HG03060 (cell line): ENCODE measurements around the gene KANTR.
A peak's percentile ranks its signal among the peaks of the same experiment; 100 is the strongest.

Experiments used
- ATAC-seq: cut with Tn5 transposase; IDR thresholded peaks from one replicate; pipeline ENCODE4 v1.9.1; 2021; ENCODE audit warnings: low read depth, moderate number of reproducible peaks; ENCODE audit not compliant: unreplicated experiment

KANTR gene

DNA sequence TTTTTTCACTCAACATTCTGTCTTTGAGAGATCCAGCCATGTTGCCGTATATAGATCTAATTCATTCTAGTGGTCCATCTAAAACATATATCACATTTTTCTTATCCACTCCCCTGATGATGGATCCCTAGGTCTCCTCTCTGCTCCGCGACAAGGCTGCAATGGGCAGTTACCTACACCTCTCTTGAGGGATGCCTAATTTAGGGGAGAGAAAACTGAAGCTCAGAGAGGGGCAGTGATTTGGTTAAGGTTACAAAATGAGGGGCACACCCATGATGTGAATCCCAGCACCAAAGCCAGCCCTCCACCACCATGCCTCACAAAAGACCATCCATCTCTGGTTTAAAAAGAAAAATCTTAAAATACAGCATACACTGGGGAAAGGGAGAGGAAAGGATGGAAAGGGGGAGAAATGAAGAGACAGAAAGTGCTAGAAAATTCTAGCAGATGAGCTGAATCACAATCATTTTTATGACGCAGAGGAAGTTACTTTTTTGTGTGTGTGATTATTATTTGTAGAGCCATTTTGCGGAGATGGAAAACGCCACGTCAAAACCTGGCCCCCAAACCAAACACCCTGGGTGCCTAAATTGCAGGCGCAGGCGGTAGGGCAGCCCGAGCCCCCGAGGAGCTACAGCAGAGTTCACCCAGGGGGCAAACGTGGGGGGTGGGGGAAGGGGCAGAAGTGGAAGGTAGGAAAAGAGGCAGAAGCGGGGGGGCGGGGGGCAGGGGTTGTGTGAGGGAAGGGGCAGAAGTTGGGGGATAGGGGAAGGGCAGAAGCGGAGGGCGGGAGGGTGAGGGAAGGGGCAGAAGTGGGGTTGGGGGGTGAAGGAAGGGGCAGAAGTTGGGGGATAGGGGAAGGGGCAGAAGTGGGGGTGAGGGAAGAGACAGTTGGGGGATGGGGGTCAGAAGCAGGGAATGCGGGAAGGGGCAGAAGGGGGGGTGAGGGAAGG, 13.0 kb upstream of the KANTR start:
- ATAC-seq, result no peak

DNA sequence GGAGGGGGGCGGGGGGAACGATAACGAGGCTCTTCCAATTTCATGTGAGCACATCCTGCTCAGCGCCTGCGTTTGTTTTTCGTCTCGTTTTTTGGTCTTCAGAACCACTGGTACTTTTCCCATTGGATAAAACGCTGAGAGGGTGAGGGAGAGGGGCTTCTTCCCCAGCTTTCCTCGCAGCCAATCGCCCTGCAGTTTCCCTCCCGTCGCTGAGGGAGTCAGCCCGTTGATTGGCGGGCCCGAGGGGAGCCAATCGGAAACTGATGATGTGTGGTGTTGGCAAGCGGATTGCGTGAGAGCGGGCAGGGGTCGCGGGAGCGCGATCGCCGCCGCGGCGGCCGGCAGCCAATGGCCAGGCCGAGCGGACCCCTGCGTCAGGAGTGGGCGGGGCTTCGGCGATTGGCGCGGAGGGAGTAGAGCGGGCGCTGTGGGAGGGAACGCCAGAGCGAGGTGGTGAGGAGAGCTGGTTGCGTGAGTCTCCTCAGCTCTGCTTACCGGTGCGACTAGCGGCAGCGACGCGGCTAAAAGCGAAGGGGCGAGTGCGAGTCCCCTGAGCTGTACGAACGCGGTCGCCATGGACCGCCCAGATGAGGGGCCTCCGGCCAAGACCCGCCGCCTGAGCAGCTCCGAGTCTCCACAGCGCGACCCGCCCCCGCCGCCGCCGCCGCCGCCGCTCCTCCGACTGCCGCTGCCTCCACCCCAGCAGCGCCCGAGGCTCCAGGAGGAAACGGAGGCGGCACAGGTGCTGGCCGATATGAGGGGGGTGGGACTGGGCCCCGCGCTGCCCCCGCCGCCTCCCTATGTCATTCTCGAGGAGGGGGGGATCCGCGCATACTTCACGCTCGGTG, 11.8 kb upstream of the KANTR start, which contains the start of gene TSPYL2:
Gene TSPYL2, plus strand, starts transcription at position 443 of the 848 bp plus-strand sequence. Its CDS starts 132 bp downstream, at position 575.
- peak; percentile 79 for ATAC-seq

GRCh38 chrX:53082773-53083616, 10.9 kb upstream of the KANTR start:
- no peak for ATAC-seq

DNA sequence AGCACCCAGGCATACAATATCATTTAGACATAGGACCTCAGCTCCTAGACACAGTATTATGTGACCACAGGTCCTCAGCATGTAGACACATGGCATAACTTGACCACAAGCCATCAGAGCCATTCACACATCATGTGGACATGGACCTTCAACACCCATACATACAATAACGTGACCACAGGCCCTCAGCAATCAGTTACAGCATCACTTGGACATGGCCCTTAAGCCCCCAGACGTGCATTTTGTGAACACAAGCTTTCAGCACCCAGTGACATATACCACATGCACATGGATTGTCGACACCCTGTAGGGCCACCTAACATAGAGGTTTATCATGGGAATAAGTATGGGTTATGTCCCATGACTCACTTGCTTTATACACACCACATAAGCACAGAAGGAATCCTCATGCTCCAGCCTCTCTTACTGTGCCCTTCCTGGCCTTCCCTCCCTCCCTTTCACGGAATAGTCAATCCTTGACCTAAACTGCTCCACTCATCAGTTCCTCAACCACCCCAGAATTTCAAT, 9.8 kb upstream of the KANTR start:
- ATAC-seq, result no peak

DNA sequence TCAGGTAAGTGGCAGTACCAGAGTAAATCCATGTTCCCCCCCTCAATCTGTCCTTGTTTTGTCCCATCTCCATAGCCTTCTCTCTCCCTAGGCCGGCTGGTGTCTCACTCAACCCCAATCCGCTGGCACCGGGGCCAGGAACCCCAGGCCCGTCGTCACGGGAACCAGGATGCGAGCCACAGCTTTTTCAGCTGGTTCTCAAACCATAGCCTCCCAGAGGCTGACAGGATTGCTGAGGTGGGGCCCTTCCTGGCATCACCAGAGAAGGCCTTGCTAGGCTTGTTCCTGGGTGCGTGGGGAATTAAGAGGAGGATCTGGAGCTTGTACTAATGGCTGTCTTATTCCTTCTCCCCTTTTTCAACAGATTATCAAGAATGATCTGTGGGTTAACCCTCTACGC, 9.1 kb upstream of the KANTR start:
- no peak for ATAC-seq

DNA sequence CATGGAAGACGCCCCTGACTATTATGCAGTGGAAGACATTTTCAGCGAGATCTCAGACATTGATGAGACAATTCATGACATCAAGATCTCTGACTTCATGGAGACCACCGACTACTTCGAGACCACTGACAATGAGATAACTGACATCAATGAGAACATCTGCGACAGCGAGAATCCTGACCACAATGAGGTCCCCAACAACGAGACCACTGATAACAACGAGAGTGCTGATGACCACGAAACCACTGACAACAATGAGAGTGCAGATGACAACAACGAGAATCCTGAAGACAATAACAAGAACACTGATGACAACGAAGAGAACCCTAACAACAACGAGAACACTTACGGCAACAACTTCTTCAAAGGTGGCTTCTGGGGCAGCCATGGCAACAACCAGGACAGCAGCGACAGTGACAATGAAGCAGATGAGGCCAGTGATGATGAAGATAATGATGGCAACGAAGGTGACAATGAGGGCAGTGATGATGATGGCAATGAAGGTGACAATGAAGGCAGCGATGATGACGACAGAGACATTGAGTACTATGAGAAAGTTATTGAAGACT, 8.2 kb upstream of the KANTR start:
- no peak for ATAC-seq

- ATAC-seq, result no peak
These were observed 7.5 kb upstream of the KANTR start for GRCh38 chrX:53086464-53086863.

DNA sequence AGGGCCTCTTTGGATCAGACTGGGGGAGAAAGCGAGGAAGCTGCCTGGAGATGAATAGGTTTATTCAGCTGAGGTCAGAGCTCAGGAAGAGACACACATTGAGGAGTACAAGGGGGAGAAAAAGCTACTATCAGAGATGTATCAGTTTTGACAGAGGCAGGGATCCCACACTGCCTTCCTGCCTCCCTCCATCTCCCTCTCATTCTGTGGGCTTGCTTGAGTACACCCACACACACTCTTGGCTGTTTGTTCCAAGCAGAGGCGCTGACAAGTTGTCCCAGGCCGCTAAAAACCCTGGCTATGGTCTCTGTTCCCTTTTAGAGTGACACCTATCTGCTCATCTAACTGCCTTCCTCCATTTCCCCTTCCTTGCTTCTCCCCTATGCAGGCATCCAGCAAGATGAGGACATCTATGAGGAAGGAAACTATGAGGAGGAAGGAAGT, 6.5 kb upstream of the KANTR start:
- no peak for ATAC-seq

GRCh38 chrX:53088136-53088974, 5.6 kb upstream of the KANTR start:
- ATAC-seq, result no peak

GRCh38 chrX:53089224-53089842, 4.6 kb upstream of the KANTR start:
- no peak for ATAC-seq

DNA sequence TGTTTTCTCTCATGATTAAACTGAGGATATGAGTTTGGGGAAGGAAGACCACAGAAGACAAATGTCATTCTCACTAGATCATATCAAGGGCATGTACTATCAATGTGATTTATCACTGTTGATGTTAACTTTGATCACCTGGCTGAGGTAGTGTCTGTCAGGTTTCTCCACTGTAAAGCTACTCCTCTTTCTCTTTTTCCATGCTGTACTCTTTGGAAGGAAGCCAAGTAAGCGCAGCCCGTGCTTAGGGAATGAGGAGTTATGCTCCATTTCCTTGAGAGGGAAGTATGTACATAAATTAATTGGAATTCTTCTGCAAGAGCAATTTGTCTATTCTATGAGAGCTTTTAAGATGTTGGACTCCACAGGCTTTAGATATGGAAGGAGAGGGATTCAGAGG, 4.0 kb upstream of the KANTR start:
- no peak for ATAC-seq

DNA sequence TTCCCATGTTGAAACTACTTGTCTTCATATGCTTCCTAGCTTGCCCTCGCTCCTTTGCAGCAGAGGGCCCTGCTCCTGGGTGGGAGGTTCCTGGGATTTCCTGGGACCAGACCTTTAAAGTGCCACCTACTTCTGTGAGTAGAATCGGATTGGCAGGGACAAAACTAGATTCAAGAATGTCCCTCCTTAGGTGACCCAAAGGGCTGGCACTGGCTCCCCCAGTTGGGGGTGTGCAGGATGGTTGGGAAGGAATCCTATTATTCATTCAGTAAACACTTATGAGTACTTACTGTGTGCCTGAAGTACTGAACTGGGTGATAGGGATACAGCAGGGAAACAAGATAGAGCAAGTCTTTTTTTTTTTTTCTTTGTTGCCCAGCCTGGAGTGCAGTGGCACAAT, 2.6 kb upstream of the KANTR start:
- no peak for ATAC-seq

- ATAC-seq, result no peak
These were observed 726 bp upstream of the KANTR start for GRCh38 chrX:53093177-53093655.

DNA sequence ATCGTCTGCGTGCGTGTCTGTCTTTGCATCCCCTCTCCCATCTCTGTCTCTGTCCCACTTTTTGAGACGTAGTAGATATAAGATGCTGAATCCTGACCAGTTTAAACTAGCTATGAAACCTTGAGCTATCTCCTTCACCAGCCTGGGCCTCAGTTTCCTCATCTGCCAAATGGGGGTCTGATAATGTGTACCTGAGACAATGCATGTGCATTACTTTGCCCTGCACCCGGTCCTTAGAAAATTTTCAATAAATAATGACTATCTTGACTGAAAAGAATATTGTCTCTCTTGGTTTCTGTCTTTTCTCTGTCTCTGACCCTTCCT, 602 bp downstream of the KANTR start:
- no peak for ATAC-seq

DNA sequence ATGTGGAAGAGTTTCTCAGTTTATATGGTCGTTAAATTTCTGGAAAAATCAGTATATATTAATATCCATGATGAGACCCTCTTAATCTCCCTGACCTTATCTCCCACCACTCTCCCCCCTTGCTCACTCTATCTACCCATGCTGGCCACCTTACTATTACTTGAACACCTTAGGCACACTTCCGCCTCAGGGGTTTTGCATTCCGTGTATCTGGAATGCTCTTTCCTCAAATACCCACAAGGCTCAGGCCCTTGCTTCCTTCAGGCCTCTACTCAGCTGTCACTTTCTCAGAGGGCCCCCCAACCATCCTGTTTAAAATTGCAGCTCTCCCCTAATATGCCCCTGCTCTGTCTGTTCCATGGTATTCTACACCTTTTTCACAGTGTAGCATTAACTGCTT, 1.9 kb downstream of the KANTR start:
- no peak for ATAC-seq

- no peak for ATAC-seq
These were observed 21.1 kb downstream of the KANTR start for GRCh38 chrX:53114864-53115549.

DNA sequence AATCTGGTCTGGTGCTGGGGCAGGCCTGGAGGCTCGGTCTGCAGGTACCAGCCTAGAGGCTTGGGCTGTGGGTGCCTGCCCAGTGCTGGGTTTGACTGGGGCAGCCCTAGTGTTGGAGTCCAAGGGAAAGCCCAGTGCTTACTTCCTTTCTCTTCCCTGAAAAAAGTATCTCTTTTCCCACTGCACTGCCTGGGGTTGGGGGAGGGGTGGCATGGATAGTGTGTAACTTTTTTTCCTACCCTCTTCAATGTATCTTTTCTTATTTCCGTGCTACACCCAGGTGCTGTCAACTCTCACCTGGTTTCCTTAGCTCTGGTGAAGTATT, 21.6 kb downstream of the KANTR start:
- no peak for ATAC-seq

DNA sequence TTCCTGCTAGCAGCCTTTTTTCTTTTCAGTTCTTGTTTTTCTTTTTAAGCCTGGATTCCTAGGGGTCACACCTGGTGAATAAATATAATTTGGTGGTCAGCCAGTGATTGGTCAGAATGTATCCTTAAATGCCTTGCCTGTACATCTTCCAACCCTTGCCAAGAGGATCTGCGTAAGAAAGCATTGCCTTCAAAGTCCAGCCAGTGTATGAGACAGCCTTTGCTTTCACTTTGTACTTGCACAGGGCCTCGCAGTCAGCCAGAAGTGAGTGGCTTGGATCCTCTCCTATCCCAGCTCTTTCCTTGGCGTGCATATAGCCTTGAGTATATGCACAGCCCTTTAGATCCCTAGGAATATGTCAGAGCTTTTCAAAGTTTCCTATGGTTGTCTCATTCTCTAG, 22.2 kb downstream of the KANTR start:
- ATAC-seq, result no peak
